SK-N-SH (cell line): Measurements from ENCODE around the gene ATP6V1G2.

Experiments used
- ELF1 ChIP-seq: IDR thresholded peaks from 2 replicates; pipeline ENCODE4 v1.4.0; 2012
- EP300 ChIP-seq, 2 experiments: IDR thresholded peaks; 2 replicates each; pipeline versions ENCODE4 v1.4.0 to v1.6.1; 2012; ENCODE audit warnings: borderline replicate concordance in 1 of 2, low read depth in 1 of 2, low read length in 1 of 2
- FOXM1 ChIP-seq: IDR thresholded peaks from 2 replicates; pipeline ENCODE4 v1.4.0; 2012; ENCODE audit warnings: low read depth, mild to moderate bottlenecking
- JUND ChIP-seq: IDR thresholded peaks from 2 replicates; pipeline ENCODE4 v1.4.0; 2012
- NFIC ChIP-seq: IDR thresholded peaks from 2 replicates; pipeline ENCODE4 v1.4.0; 2012; ENCODE audit warnings: borderline replicate concordance
- POLR2AphosphoS5 ChIP-seq: IDR thresholded peaks from 2 replicates; pipeline ENCODE4 v1.6.1; 2012; ENCODE audit warnings: low read depth, low read length
- RAD21 ChIP-seq: IDR thresholded peaks from 2 replicates; pipeline ENCODE4 v1.6.1; 2012; ENCODE audit warnings: mild to moderate bottlenecking, low read length
- RFX5 ChIP-seq: IDR thresholded peaks from 2 replicates; pipeline ENCODE4 v1.6.1; 2012; ENCODE audit warnings: mild to moderate bottlenecking, improper control_type of control experiment, low read length
- SIN3A ChIP-seq: IDR thresholded peaks from 2 replicates; pipeline ENCODE4 v1.6.1; 2012; ENCODE audit warnings: low read depth, mild to moderate bottlenecking, low read length, moderate library complexity, borderline replicate concordance
- TAF1 ChIP-seq: IDR thresholded peaks from 2 replicates; pipeline ENCODE4 v1.6.1; 2012; ENCODE audit warnings: low read depth, mild to moderate bottlenecking, low read length, moderate library complexity, borderline replicate concordance
- TF ChIP-seq, protein P1 (sequence below): fragments of 200-600 bp; sonication (generic); IDR thresholded peaks from 2 replicates; pipeline ENCODE4 v1.6.1; 2017; ENCODE audit warnings: antibody characterized with exemption, mild to moderate bottlenecking, moderate library complexity
- TF ChIP-seq, protein P2 (sequence below): IDR thresholded peaks from 2 replicates; pipeline ENCODE4 v1.4.0; 2012; ENCODE audit warnings: low read depth, borderline replicate concordance
- TF ChIP-seq, protein P3 (sequence below): IDR thresholded peaks from 2 replicates; pipeline ENCODE4 v1.6.1; 2012; ENCODE audit warnings: mild to moderate bottlenecking, low read depth, low read length, moderate library complexity

DNA sequence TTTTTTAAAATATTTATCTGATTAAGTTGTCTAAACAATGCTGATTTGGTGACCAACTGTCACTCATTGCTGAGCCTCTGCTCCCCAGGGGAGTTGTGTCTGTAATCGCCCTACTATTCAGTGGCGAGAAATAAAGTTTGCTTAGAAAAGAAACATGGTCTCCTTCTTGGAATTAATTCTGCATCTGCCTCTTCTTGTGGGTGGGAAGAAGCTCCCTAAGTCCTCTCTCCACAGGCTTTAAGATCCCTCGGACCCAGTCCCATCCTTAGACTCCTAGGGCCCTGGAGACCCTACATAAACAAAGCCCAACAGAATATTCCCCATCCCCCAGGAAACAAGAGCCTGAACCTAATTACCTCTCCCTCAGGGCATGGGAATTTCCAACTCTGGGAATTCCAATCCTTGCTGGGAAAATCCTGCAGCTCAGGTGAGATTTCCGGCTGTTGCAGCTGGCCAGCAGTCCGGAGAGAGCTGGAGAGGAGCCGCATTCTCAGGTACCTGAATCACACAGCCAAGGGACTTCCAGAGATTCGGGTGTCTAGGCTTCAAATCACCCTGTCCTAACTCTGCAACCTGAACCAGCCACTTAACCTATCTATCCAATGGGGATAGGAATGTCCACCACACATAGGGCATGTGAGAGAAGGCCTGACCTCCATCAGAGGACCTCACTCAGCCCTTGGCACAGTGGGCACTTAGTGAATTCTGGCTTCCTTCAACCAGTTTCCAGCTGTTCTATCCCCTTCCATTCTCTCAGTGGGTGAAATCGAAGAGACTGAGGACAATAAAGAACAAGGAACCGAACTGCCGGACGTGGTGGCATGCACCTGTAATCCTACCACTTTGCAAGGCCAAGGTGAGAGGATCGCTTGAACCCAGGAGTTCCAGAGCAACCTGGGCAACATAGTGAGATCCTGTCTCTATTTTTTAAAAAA is 32.0 kb upstream of the ATP6V1G2 start:
- no peak for TF ChIP-seq RFX5
- no peak for TF ChIP-seq ELF1
- TF ChIP-seq TAF1: no peak
- no peak for TF ChIP-seq SIN3A
- TF ChIP-seq EP300 (IDR thresholded peaks at IDR 0.05; ENCODE audit: borderline replicate concordance in 1 of 2, low read depth in 1 of 2, low read length in 1 of 2): no peak
- TF ChIP-seq, protein P1, sequence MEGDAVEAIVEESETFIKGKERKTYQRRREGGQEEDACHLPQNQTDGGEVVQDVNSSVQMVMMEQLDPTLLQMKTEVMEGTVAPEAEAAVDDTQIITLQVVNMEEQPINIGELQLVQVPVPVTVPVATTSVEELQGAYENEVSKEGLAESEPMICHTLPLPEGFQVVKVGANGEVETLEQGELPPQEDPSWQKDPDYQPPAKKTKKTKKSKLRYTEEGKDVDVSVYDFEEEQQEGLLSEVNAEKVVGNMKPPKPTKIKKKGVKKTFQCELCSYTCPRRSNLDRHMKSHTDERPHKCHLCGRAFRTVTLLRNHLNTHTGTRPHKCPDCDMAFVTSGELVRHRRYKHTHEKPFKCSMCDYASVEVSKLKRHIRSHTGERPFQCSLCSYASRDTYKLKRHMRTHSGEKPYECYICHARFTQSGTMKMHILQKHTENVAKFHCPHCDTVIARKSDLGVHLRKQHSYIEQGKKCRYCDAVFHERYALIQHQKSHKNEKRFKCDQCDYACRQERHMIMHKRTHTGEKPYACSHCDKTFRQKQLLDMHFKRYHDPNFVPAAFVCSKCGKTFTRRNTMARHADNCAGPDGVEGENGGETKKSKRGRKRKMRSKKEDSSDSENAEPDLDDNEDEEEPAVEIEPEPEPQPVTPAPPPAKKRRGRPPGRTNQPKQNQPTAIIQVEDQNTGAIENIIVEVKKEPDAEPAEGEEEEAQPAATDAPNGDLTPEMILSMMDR: no peak
- no peak for TF ChIP-seq NFIC
- no peak for TF ChIP-seq POLR2AphosphoS5
- TF ChIP-seq RAD21: no peak
- TF ChIP-seq FOXM1: no peak
- TF ChIP-seq JUND: no peak
- TF ChIP-seq, protein P2, sequence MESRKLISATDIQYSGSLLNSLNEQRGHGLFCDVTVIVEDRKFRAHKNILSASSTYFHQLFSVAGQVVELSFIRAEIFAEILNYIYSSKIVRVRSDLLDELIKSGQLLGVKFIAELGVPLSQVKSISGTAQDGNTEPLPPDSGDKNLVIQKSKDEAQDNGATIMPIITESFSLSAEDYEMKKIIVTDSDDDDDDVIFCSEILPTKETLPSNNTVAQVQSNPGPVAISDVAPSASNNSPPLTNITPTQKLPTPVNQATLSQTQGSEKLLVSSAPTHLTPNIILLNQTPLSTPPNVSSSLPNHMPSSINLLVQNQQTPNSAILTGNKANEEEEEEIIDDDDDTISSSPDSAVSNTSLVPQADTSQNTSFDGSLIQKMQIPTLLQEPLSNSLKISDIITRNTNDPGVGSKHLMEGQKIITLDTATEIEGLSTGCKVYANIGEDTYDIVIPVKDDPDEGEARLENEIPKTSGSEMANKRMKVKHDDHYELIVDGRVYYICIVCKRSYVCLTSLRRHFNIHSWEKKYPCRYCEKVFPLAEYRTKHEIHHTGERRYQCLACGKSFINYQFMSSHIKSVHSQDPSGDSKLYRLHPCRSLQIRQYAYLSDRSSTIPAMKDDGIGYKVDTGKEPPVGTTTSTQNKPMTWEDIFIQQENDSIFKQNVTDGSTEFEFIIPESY: no peak
- TF ChIP-seq, protein P3, sequence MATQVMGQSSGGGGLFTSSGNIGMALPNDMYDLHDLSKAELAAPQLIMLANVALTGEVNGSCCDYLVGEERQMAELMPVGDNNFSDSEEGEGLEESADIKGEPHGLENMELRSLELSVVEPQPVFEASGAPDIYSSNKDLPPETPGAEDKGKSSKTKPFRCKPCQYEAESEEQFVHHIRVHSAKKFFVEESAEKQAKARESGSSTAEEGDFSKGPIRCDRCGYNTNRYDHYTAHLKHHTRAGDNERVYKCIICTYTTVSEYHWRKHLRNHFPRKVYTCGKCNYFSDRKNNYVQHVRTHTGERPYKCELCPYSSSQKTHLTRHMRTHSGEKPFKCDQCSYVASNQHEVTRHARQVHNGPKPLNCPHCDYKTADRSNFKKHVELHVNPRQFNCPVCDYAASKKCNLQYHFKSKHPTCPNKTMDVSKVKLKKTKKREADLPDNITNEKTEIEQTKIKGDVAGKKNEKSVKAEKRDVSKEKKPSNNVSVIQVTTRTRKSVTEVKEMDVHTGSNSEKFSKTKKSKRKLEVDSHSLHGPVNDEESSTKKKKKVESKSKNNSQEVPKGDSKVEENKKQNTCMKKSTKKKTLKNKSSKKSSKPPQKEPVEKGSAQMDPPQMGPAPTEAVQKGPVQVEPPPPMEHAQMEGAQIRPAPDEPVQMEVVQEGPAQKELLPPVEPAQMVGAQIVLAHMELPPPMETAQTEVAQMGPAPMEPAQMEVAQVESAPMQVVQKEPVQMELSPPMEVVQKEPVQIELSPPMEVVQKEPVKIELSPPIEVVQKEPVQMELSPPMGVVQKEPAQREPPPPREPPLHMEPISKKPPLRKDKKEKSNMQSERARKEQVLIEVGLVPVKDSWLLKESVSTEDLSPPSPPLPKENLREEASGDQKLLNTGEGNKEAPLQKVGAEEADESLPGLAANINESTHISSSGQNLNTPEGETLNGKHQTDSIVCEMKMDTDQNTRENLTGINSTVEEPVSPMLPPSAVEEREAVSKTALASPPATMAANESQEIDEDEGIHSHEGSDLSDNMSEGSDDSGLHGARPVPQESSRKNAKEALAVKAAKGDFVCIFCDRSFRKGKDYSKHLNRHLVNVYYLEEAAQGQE: no peak
